ENCODE results near the gene LRRC4B. TPM values are rescaled to one million over a fixed set of nuclear protein-coding genes. Genes with fewer than 3 reads are reported as not detected.

LRRC4B gene
- total and polyA plus RNA-seq, 2 of the 8 experiments (the other 6 are each of a cell fraction or from before 2014, with no cell fraction given): 13.4 to 21.2 TPM

- Histone ChIP-seq H3K4ac (replicated peaks; ENCODE audit: insufficient read length, low read depth, low read length) (no peak overlapping the region), H3K79me2 (ENCODE audit: control insufficient read depth in 1 of 2, insufficient read depth in 2 of 2, low read length in 2 of 2) (no peaks in the 10 kb centered on the region; a peak in 1 of 4 replicates), H2BK20ac (ENCODE audit: low read length) (no peak overlapping the region), H4K91ac (replicated peaks; ENCODE audit: insufficient read length, low read length) (no peak overlapping the region), H3K4me2 (ENCODE audit: insufficient read depth in 1 of 2, low read depth in 2 of 2, low read length in 2 of 2) (no peak overlapping the region), H3K27ac (ENCODE audit: low read depth, low read length) (no peak overlapping the region), H3K23me2 (ENCODE audit: low read depth, low read length) (peaks cover 20% of the 10 kb centered on the region), H3K23ac (ENCODE audit: insufficient read length) (no peak overlapping the region), H4K20me1 (replicated peaks in 1 of 2; ENCODE audit: control insufficient read depth in 1 of 2, insufficient read depth in 2 of 2, low read length in 2 of 2) (peaks cover 3 to 16% of the 10 kb centered on the region in 2 experiments), H2BK5ac (ENCODE audit: low read depth, low read length) (no peak overlapping the region), H3K14ac (ENCODE audit: insufficient read length) (no peak overlapping the region), H3K56ac (replicated peaks; ENCODE audit: insufficient read length, low read depth, low read length) (no peak overlapping the region), H3K4me1 (replicated peaks in 1 of 4; ENCODE audit: control insufficient read depth in 3 of 4, insufficient read depth in 4 of 4, low read length in 3 of 4) (peaks cover 0 to 26% (median 8%) of the 10 kb centered on the region in 4 experiments; a peak in 6 of 7 replicates), H3K9me3 (ENCODE audit: insufficient read depth in 2 of 2, low read depth in 1 of 2, low read length in 1 of 2) (no peaks in the 10 kb centered on the region), H2AK5ac (ENCODE audit: low read depth, low read length) (no peak overlapping the region), H2BK15ac (ENCODE audit: low read length) (no peak overlapping the region), H3K18ac (ENCODE audit: extremely low read depth, low read length) (no peak overlapping the region), H2AFZ (ENCODE audit: low read length) (no peak overlapping the region), H3K9ac (replicated peaks in 1 of 4; ENCODE audit: extremely low read depth in 1 of 4, low read depth in 3 of 4, low read length in 3 of 4) (no peak overlapping the region), H4K5ac (ENCODE audit: insufficient read length, low read depth, low read length) (no peak overlapping the region), H3K4me3 (ENCODE audit: extremely low read depth in 1 of 4, insufficient read depth in 2 of 4, low read depth in 3 of 4, low read length in 4 of 4) (no peak overlapping the region), H3K27me3 (replicated peaks in 1 of 4; ENCODE audit: control insufficient read depth in 3 of 4, extremely low read depth in 1 of 4, insufficient read depth in 3 of 4, low read length in 3 of 4) (peaks cover 0 to 38% (median 23%) of the 10 kb centered on the region in 4 experiments; a peak in 6 of 7 replicates), H2BK12ac (ENCODE audit: low read depth, low read length) (no peak overlapping the region), H4K8ac (ENCODE audit: extremely low read depth, insufficient read depth, low read length) (peak overlapping the region; percentile 1; the same call in 1 of the 2 replicates), H3K36me3 (ENCODE audit: control insufficient read depth in 2 of 4, insufficient read depth in 4 of 4, low read length in 3 of 4) (no peaks in the 10 kb centered on the region), H2BK120ac (replicated peaks; ENCODE audit: low read depth, low read length) (no peak overlapping the region), H3K79me1 (ENCODE audit: low read depth, low read length) (no peaks in the 10 kb centered on the region)
- WGBS, 2 experiments (ENCODE audit: extremely low coverage in 1 of 2, insufficient coverage in 1 of 2, insufficient read length in 1 of 2, insufficient replicate concordance in 2 of 2, low coverage in 1 of 2, low lambda C conversion rate in 2 of 2, missing lambda C conversion rate in 1 of 2): 86% methylated on average over 19 of the region's 19 CpGs; no CpG with 5 or more reads in 1 of the 2 experiments
- DNase-seq (ENCODE audit: low read depth in 1 of 2, low spot score in 2 of 2): no peak
- ChIA-PET POLR2A (ENCODE audit: partially characterized antibody) (interaction anchor here (1.2 to 4.1 kb wide), 4 partner anchors 12 to 241 kb away, joined by 3 to 15 read pairs (median 3); no protein-coding TSS in a partner anchor), CTCF (ENCODE audit: partially characterized antibody) (interaction anchor here (0.8 to 10.6 kb wide), 6 partner anchors 13 to 126 kb away, joined by 3 to 269 read pairs (median 4); no protein-coding TSS in a partner anchor)
- FAIRE-seq: no peak
- TF ChIP-seq KDM1A (IDR thresholded peaks at IDR 0.05; ENCODE audit: borderline replicate concordance, low read length): peak; percentile 72; the same call in 1 of the 2 replicates
- TF ChIP-seq HDAC2 (IDR thresholded peaks at IDR 0.05; ENCODE audit: borderline replicate concordance in 1 of 2, low read depth in 2 of 2, low read length in 2 of 2): no peak
These were observed 15.0 kb downstream of the LRRC4B start for GRCh38 chr19:50553134-50553703.
